B cell (primary cell): Measurements from ENCODE around the gene ISM1.

Experiments
- CTCF ChIP-seq: fragments of 200-600 bp; IDR thresholded peaks from one replicate; pipeline ENCODE4 v1.8.0; 2022; ENCODE audit warnings: antibody characterized with exemption, mild to moderate bottlenecking
- EZH2 ChIP-seq: IDR thresholded peaks from 2 replicates; pipeline ENCODE4 v1.6.1; 2012; ENCODE audit warnings: borderline replicate concordance, low read depth, mild to moderate bottlenecking, moderate library complexity, low read length; ENCODE audit not compliant: insufficient read depth, poor library complexity, severe bottlenecking

DNA sequence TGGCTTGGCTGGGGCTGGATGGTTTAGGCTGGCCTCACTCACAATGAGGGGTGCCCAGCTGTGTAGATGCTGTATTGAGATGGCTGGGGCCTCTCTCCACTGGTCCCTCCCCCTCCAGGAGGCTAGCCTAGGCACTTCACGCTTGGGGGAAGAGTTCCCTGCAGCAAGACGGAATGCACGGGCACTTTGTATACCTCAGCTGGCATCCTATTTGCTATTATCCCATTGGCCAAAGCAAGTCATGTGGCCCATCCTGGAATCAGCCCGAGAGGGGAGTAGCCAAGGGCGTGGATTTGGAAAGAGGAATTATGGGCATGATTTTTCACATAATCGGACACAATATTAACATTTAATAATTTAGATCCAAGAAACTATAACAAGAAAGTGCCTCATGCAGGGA is 64.3 kb downstream of the ISM1 start:
- TF ChIP-seq EZH2, result no peak
- TF ChIP-seq CTCF, result no peak
